Tibial nerve (tissue), 4 donors: ENCODE data around the gene RIPK4. TPM values are rescaled to one million over a fixed set of nuclear protein-coding genes. Genes with fewer than 3 reads are reported as not detected.

Experiments used
- DNase-seq, 2 donors: peaks; one replicate each; pipeline ENCODE4 v3.0.0-alpha.2; 2019; ENCODE audit warnings: low spot score in 2 of 2
- H3K27ac ChIP-seq, 4 donors: fragments of 200-600 bp; sonication (generic) in 3 of 4; one replicate each; pipeline ENCODE4 v1.5.1; 2017 to 2019; ENCODE audit warnings: mild to moderate bottlenecking in 1 of 4
- H3K27me3 ChIP-seq, 2 donors: fragments of 200-600 bp; sonication (generic) in 1 of 2; one replicate each; pipeline versions ENCODE4 v1.5.1 to v1.6.0; 2017 to 2019
- H3K36me3 ChIP-seq, 3 donors: fragments of 200-600 bp; sonication (generic); one replicate each; pipeline ENCODE4 v1.5.1; 2018 to 2019
- H3K4me1 ChIP-seq, 4 donors: fragments of 200-600 bp; sonication (generic) in 3 of 4; one replicate each; pipeline ENCODE4 v1.5.1; 2017 to 2019
- H3K4me3 ChIP-seq, 4 donors: fragments of 200-600 bp; sonication (generic) in 3 of 4; one replicate each; pipeline ENCODE4 v1.5.1; 2017 to 2019; ENCODE audit warnings: mild to moderate bottlenecking in 1 of 4, moderate library complexity in 1 of 4
- H3K9me3 ChIP-seq, 4 donors: fragments of 200-600 bp; sonication (generic) in 3 of 4; one replicate each; pipeline ENCODE4 v1.5.1; 2017 to 2019
- EP300 ChIP-seq, 2 donors: sonication (generic); formaldehyde crosslinking; IDR thresholded peaks; one replicate each; pipeline ENCODE4 v1.6.1; 2017; ENCODE audit warnings: antibody characterized with exemption in 2 of 2, mild to moderate bottlenecking in 1 of 2
- POLR2A ChIP-seq, 2 donors: fragments of 450-650 bp; IDR thresholded peaks; one replicate each; pipeline ENCODE4 v1.6.1; 2017; ENCODE audit warnings: antibody characterized with exemption in 2 of 2, mild to moderate bottlenecking in 2 of 2, moderate library complexity in 2 of 2
- WGBS, 2 donors: methylation state at CpG; one replicate each; pipeline ENCODE4 v1.1.5; 2018; 5-methylcytosine and 5-hydroxymethylcytosine counted together
- total RNA-seq, 4 donors: library from RNA; depleted of rRNA; stranded (reverse); fragments of >200 nt; gene quantifications; one replicate each; pipeline ENCODE4 v1.1.0, GENCODE V29; 2016
- TF ChIP-seq, protein P1 (sequence below), 5 experiments: fragments of 200-600 bp in 3 of 5; fragments of 450-650 bp in 2 of 5; sonication (generic) in 3 of 5; IDR thresholded peaks; one replicate each; pipeline ENCODE4 v1.5.1; 2016 to 2019; ENCODE audit warnings: antibody characterized with exemption in 5 of 5, mild to moderate bottlenecking in 3 of 5, moderate library complexity in 2 of 5

Gene RIPK4
- total RNA-seq, 4 donors from 2014 or later = 0.66 to 1.6 (median 1.2) TPM

- no peak for DNase-seq
- whole genome bisulfite sequencing, 2 donors = 89 to 93% methylated on average over 15 of the region's 15 CpGs
- no peak for TF ChIP-seq EP300 (IDR thresholded peaks at IDR 0.05)
- no peak for TF ChIP-seq POLR2A (IDR thresholded peaks at IDR 0.05)
- TF ChIP-seq, protein P1, sequence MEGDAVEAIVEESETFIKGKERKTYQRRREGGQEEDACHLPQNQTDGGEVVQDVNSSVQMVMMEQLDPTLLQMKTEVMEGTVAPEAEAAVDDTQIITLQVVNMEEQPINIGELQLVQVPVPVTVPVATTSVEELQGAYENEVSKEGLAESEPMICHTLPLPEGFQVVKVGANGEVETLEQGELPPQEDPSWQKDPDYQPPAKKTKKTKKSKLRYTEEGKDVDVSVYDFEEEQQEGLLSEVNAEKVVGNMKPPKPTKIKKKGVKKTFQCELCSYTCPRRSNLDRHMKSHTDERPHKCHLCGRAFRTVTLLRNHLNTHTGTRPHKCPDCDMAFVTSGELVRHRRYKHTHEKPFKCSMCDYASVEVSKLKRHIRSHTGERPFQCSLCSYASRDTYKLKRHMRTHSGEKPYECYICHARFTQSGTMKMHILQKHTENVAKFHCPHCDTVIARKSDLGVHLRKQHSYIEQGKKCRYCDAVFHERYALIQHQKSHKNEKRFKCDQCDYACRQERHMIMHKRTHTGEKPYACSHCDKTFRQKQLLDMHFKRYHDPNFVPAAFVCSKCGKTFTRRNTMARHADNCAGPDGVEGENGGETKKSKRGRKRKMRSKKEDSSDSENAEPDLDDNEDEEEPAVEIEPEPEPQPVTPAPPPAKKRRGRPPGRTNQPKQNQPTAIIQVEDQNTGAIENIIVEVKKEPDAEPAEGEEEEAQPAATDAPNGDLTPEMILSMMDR (IDR thresholded peaks at IDR 0.05) = no peak
- H3K4me3 ChIP-seq = no peak overlapping the region
- H3K4me1 ChIP-seq = no peaks in the 10 kb centered on the region
- peaks cover 0 to 83% of the 10 kb centered on the region in 2 donors for H3K27me3 ChIP-seq
- no peaks in the 10 kb centered on the region for H3K9me3 ChIP-seq
- no peak overlapping the region for H3K27ac ChIP-seq
- H3K36me3 ChIP-seq = no peaks in the 10 kb centered on the region
Measured at GRCh38 chr21:41784456-41785102, 17.7 kb upstream of the RIPK4 start.

GRCh38 chr21:41783476-41784180 lies 16.8 kb upstream of the RIPK4 start:
- Histone ChIP-seq H3K27ac (no peak overlapping the region), H3K36me3 (no peaks in the 10 kb centered on the region), H3K4me3 (no peak overlapping the region), H3K27me3 (peaks cover 0 to 82% of the 10 kb centered on the region in 2 donors), H3K9me3 (no peaks in the 10 kb centered on the region), H3K4me1 (no peaks in the 10 kb centered on the region)
- no peak for DNase-seq
- 47 to 51% methylated on average over 18 of the region's 18 CpGs for WGBS, 2 donors
- no peak for TF ChIP-seq POLR2A (IDR thresholded peaks at IDR 0.05)
- TF ChIP-seq, protein P1 (IDR thresholded peaks at IDR 0.05) = no peak
- TF ChIP-seq EP300 (IDR thresholded peaks at IDR 0.05) = no peak

GRCh38 chr21:41781050-41781410 lies 14.2 kb upstream of the RIPK4 start:
- Histone ChIP-seq H3K27ac (no peak overlapping the region), H3K9me3 (no peaks in the 10 kb centered on the region), H3K27me3 (peaks cover 0 to 75% of the 10 kb centered on the region in 2 donors), H3K4me1 (peaks cover 0 to 9% (median 5%) of the 10 kb centered on the region in 4 donors), H3K36me3 (no peaks in the 10 kb centered on the region), H3K4me3 (no peak overlapping the region)
- DNase-seq = no peak
- WGBS, 2 donors = 73 to 83% methylated on average over 2 of the region's 2 CpGs
- TF ChIP-seq POLR2A (IDR thresholded peaks at IDR 0.05) = no peak
- no peak for TF ChIP-seq EP300 (IDR thresholded peaks at IDR 0.05)
- TF ChIP-seq, protein P1 (IDR thresholded peaks at IDR 0.05) = no peak

DNA sequence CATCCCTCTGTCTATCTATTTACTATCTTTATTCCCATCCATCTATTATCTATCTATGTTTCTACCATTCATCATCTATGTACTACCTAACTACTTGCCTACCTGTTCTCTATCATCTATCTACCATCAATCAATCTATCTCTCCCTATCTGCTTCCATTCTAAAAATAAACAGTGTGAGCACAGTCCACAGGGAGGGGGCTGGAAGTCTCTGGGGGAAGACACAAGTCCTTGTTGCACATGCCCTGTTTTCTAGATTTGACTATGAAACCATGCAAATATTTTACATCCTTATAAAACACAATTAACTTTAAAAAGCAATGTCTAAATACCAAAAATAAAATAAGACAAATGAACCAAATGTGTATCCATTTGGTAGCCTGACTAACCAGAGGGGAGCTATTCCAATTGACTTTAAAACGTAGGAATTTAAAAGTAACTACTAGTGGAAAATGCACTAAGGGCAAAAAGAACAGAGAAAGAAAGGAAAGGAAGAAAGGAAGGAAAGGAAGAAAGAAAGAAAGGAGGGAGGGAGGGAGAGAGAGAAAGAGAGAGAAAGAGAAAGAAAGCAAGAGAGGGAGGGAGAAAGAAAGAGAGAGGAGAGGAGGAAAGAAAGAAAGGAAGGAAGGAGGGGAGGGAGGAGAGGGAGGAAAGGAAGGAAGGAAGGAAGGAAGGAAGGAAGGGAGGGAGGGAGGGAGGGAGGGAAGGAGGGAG lies 13.6 kb upstream of the RIPK4 start:
- TF ChIP-seq EP300 (IDR thresholded peaks at IDR 0.05) (no peak), POLR2A (IDR thresholded peaks at IDR 0.05) (no peak)
- TF ChIP-seq, protein P1 (IDR thresholded peaks at IDR 0.05) = no peak
- no peak overlapping the region for H3K4me3 ChIP-seq
- peaks cover 0 to 73% of the 10 kb centered on the region in 2 donors for H3K27me3 ChIP-seq
- no peaks in the 10 kb centered on the region for H3K36me3 ChIP-seq
- DNase-seq = no peak
- no peaks in the 10 kb centered on the region for H3K9me3 ChIP-seq
- no peak overlapping the region for H3K27ac ChIP-seq
- H3K4me1 ChIP-seq = peaks cover 0 to 9% (median 5%) of the 10 kb centered on the region in 4 donors
- WGBS, 2 donors = 54 to 57% methylated on average over 1 of the region's 1 CpG

DNA sequence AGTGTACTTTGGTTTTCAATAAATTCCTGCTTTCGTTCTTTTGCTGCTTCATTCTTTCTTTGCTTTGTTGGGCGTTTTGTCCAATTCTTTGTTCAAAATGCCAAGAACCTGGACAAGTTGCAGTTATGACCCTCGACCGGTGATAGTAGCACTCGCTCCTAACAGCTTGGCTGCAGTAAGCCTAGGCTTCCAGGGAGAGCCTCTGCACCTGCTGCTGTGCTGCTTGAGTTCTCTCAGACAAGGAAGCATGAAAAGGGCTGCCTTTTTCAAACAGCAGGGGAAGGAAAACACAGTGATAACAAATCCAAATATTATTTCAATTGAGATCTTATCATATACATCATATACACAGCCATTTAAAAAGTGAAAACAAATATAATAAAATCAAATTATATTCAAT lies 12.8 kb upstream of the RIPK4 start:
- no peak overlapping the region for H3K27ac ChIP-seq
- H3K4me3 ChIP-seq = no peak overlapping the region
- no peak for DNase-seq
- TF ChIP-seq EP300 (IDR thresholded peaks at IDR 0.05) (no peak), POLR2A (IDR thresholded peaks at IDR 0.05) (no peak)
- TF ChIP-seq, protein P1 (IDR thresholded peaks at IDR 0.05) = no peak
- 45 to 48% methylated on average over 5 of the region's 5 CpGs for WGBS, 2 donors
- H3K36me3 ChIP-seq = no peaks in the 10 kb centered on the region
- peaks cover 0 to 9% (median 5%) of the 10 kb centered on the region in 4 donors for H3K4me1 ChIP-seq
- H3K9me3 ChIP-seq = no peaks in the 10 kb centered on the region
- H3K27me3 ChIP-seq = peaks cover 0 to 65% of the 10 kb centered on the region in 2 donors
